Measurements from ENCODE around the gene MYO7B. TPM values are rescaled to one million over a fixed set of nuclear protein-coding genes. Genes with fewer than 3 reads are reported as not detected.
A peak's percentile ranks its signal among the peaks of the same experiment; 100 is the strongest.

MYO7B gene
- total RNA-seq, 2 donors from 2014 or later = 0.14 to 0.78 TPM

DNA sequence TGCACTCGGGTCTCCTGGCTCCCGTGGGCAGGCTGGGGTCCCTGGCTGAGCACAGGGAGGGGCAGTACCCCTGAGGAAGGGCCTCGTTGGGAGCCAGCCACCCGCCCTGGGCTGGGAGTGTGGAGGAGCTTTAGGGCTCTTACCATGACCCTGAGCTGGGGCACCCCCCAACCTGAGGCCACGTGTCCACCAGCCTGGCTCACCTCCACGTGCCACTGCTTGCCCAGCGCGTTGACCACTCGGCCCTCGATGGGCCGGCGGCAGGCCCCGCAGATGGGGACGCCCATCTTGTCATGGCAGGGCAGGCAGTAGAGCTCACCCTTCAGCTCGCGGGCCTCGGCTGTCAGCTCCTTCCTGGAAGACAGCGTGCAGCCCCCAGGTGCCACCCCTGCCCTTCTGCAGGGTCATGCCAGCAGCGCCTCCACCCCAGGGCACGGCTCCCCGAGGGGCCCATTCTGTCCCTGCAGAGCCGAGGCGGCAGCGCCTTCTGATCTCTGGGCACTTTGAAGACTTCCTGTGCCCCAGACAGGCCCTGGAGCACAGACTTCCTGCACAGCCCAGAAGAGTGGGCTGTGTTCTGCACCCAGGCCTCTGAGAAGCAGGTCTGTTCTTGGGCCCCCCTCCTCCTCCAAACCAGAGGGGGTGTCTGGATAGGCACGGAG, 106.5 kb downstream of the MYO7B start:
- no peak overlapping the region for H3K4me3 ChIP-seq
- H3K27ac ChIP-seq = no peak overlapping the region
- ATAC-seq (ENCODE audit: insufficient number of reproducible peaks, low FRiP score, low read depth) = no peak
- H3K27me3 ChIP-seq (replicated peaks; ENCODE audit: insufficient read depth) = no peaks in the 10 kb centered on the region
- peaks cover 31% of the 10 kb centered on the region for H3K36me3 ChIP-seq
- TF ChIP-seq, protein P1, sequence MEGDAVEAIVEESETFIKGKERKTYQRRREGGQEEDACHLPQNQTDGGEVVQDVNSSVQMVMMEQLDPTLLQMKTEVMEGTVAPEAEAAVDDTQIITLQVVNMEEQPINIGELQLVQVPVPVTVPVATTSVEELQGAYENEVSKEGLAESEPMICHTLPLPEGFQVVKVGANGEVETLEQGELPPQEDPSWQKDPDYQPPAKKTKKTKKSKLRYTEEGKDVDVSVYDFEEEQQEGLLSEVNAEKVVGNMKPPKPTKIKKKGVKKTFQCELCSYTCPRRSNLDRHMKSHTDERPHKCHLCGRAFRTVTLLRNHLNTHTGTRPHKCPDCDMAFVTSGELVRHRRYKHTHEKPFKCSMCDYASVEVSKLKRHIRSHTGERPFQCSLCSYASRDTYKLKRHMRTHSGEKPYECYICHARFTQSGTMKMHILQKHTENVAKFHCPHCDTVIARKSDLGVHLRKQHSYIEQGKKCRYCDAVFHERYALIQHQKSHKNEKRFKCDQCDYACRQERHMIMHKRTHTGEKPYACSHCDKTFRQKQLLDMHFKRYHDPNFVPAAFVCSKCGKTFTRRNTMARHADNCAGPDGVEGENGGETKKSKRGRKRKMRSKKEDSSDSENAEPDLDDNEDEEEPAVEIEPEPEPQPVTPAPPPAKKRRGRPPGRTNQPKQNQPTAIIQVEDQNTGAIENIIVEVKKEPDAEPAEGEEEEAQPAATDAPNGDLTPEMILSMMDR (IDR thresholded peaks at IDR 0.05) = no peak
- H3K9me3 ChIP-seq = no peaks in the 10 kb centered on the region
- H3K4me1 ChIP-seq (ENCODE audit: control insufficient read depth in 1 of 2, low read depth in 2 of 2) = peaks cover 14 to 44% of the 10 kb centered on the region in 2 donors
- no peak for DNase-seq (ENCODE audit: low spot score)

DNA sequence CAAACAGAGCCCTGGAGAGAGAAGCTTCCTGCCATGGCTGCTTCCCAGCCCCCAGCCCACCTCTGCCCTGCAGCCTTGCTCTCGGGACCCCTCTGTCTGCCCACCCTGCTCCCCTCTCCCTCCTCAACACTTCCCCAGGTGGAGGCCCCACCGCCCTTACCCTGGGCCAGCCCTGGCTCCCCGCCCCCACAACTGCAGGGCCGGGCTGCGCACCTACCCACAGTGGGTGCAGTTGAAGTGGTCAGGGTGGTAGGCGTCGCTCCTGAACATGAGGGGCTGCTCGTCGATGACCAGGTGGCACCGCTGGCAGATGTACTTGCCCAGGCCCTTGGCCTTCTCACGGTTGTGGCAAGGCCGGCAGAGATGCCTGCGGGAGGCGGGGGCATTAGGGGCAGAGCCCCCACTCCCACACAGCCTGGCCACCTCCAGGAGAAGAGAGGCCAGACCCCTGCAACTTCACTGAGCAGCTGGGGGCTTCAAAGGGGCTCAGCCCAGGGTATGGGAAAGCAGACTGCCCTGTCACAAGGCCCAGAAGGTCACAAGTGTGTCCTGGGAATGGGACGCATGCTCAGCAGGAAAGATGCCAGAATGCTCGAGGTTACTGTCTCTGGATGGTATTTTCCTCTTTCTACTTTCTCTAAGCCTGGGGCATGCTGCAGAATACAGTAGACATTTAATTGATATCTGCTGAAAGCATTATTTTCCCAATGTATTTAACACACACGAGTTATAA, 107.4 kb downstream of the MYO7B start:
- DNase-seq (ENCODE audit: low spot score) = no peak
- Histone ChIP-seq H3K4me1 (ENCODE audit: control insufficient read depth in 1 of 2, low read depth in 2 of 2) (peaks cover 14 to 44% of the 10 kb centered on the region in 2 donors), H3K9me3 (no peaks in the 10 kb centered on the region), H3K27me3 (replicated peaks; ENCODE audit: insufficient read depth) (no peaks in the 10 kb centered on the region), H3K36me3 (peaks cover 31% of the 10 kb centered on the region), H3K27ac (peak overlapping the region in 1 of 2 donors; percentile 50), H3K4me3 (no peak overlapping the region)
- no peak for ATAC-seq (ENCODE audit: insufficient number of reproducible peaks, low FRiP score, low read depth)
- TF ChIP-seq, protein P1 (IDR thresholded peaks at IDR 0.05) = no peak

DNA sequence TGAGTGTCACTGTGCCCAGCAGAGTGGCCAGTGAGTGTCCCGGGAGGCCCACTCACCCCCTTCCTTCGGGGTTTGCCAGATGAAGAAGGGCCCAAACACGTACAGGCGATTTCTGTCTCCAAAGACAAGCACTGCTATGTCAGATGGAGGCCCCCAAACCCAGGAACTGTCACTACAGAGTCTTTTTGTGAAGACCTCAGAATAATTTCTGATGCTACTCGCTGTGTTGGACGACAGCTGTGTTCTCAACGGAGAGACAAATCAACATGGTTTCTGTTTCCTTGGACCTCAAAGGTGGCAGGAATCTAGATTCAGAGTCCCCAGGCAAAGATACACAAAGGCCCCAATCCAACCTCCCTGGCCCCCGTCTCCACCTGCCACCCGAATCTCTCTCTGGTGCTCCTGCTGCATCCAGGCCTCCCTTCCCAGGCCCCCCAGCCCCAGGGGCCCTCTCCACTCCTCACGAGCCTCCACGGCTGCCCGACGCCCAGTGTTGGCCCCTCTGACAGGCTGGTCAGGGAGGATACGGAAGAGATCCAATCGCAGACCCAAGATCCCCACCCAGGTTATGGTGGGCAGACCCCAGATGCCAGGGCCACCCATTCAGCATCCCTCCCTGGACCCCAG, 108.1 kb downstream of the MYO7B start:
- ATAC-seq (ENCODE audit: insufficient number of reproducible peaks, low FRiP score, low read depth) = no peak
- TF ChIP-seq, protein P1 (IDR thresholded peaks at IDR 0.05) = no peak
- no peaks in the 10 kb centered on the region for H3K9me3 ChIP-seq
- no peak overlapping the region for H3K27ac ChIP-seq
- H3K4me3 ChIP-seq = no peak overlapping the region
- peaks cover 16 to 44% of the 10 kb centered on the region in 2 donors for H3K4me1 ChIP-seq (ENCODE audit: control insufficient read depth in 1 of 2, low read depth in 2 of 2)
- H3K27me3 ChIP-seq (replicated peaks; ENCODE audit: insufficient read depth) = no peaks in the 10 kb centered on the region
- H3K36me3 ChIP-seq = peaks cover 28% of the 10 kb centered on the region
- DNase-seq (ENCODE audit: low spot score) = no peak

DNA sequence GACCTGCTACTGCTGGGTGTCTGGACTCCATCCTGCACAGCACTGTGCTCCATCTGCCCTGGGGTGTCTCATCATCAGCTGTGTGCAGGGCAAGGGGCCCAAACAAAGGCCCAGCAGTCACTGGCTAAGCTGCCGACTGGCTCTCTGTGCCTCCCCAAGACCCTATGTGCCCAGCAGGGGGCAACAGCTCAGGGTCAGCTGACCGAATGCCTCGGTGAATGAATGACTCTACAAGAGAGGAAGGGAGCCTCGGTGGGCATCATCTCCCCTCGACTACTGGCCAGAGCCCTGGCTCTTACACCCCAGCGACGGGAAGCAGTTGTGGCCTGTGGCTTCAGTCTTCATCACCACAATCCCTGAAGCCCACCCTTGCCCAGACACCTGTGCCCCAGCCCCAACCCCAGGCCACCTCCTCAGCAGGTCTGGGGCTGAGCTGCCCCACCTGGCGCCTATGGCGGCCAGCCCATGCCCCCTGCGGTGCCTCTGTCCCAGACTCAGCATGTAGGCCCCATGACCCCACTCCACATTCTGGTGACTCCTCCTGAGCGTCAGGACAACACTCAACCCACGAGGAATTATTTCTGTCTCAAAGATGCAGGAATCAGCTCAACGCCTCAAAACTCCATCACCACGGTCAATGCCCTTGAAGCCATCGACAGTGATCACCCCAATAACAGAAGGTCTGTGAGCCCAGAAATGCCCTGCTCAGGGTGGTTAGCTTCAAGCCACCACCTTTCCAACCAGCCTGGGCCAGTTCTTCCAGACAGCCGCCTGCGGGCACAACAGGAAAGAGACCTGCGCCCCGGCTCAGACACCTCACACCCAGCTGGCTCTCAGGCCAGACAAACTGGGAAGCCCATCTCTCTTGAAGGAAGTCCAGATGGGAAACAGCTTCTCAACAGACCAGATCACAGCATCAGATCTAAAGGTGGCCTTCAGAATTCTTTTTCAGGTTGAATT, 108.9 kb downstream of the MYO7B start:
- no peak overlapping the region for H3K4me3 ChIP-seq
- H3K27me3 ChIP-seq (replicated peaks; ENCODE audit: insufficient read depth) = no peaks in the 10 kb centered on the region
- H3K27ac ChIP-seq = no peak overlapping the region
- H3K36me3 ChIP-seq = peaks cover 22% of the 10 kb centered on the region
- TF ChIP-seq, protein P1 (IDR thresholded peaks at IDR 0.05) = no peak
- H3K9me3 ChIP-seq = no peaks in the 10 kb centered on the region
- no peak for DNase-seq (ENCODE audit: low spot score)
- H3K4me1 ChIP-seq (ENCODE audit: control insufficient read depth in 1 of 2, low read depth in 2 of 2) = peaks cover 19 to 47% of the 10 kb centered on the region in 2 donors
- ATAC-seq (ENCODE audit: insufficient number of reproducible peaks, low FRiP score, low read depth) = no peak

Measured in thoracic aorta (tissue), 2 donors.